ENCODE measurements around the gene TBXA2R.
A peak's percentile ranks its signal among the peaks of the same experiment; 100 is the strongest.

Gene TBXA2R

GRCh38 chr19:3618811-3619630 is 12.3 kb upstream of the TBXA2R start:
- no peak for DNase-seq

GRCh38 chr19:3618144-3618810 is 11.6 kb upstream of the TBXA2R start:
- DNase-seq, result peak; percentile 19

GRCh38 chr19:3617463-3617862 is 10.8 kb upstream of the TBXA2R start:
- no peak for DNase-seq

GRCh38 chr19:3615524-3616135 is 9.0 kb upstream of the TBXA2R start:
- DNase-seq, result no peak

GRCh38 chr19:3614858-3615505 is 8.3 kb upstream of the TBXA2R start:
- no peak for DNase-seq

GRCh38 chr19:3613818-3614661 is 7.4 kb upstream of the TBXA2R start:
- DNase-seq, result no peak

GRCh38 chr19:3612901-3613741 is 6.4 kb upstream of the TBXA2R start:
- DNase-seq, result no peak

- DNase-seq, result no peak
Measured at GRCh38 chr19:3612330-3612729, 5.7 kb upstream of the TBXA2R start.

- no peak for DNase-seq
Measured at GRCh38 chr19:3611841-3612240, 5.2 kb upstream of the TBXA2R start.

- no peak for DNase-seq
Measured at GRCh38 chr19:3610745-3611717, 4.4 kb upstream of the TBXA2R start.

GRCh38 chr19:3609779-3610719 is 3.4 kb upstream of the TBXA2R start:
- no peak for DNase-seq

GRCh38 chr19:3608750-3609322 is 2.2 kb upstream of the TBXA2R start:
- DNase-seq, result no peak

GRCh38 chr19:3608079-3608641 is 1.5 kb upstream of the TBXA2R start:
- DNase-seq, result no peak

- no peak for DNase-seq
Measured at GRCh38 chr19:3607303-3608078, 816 bp upstream of the TBXA2R start.

- no peak for DNase-seq
Measured at GRCh38 chr19:3606174-3606689, 443 bp downstream of the TBXA2R start.

- no peak for DNase-seq
Measured at GRCh38 chr19:3605770-3606169, 905 bp downstream of the TBXA2R start.

- no peak for DNase-seq
Measured at GRCh38 chr19:3605361-3605760, 1.3 kb downstream of the TBXA2R start.
